Astrocyte (in vitro differentiated cells and primary cell): Measurements from ENCODE around the gene BCR. TPM values are rescaled to one million over a fixed set of nuclear protein-coding genes. Genes with fewer than 3 reads are reported as not detected.
A peak's percentile ranks its signal among the peaks of the same experiment; 100 is the strongest.

Experiments used
- DNase-seq: peaks from one replicate; pipeline ENCODE4 v3.0.0-alpha.2; 2010; ENCODE audit warnings: low read depth
- FAIRE-seq: peaks from 2 replicates; lab custom pipeline; 2011; peaks lifted over from hg19 to GRCh38; lab: Jason Lieb, UNC
- H2AFZ ChIP-seq: 2 replicates; pipeline ENCODE4 v1.6.0; 2012; ENCODE audit warnings: low read depth, low read length, inconsistent platforms
- H3K27ac ChIP-seq: 2 replicates; pipeline ENCODE4 v1.5.1; 2011; ENCODE audit warnings: low read depth, low read length, inconsistent platforms
- H3K27me3 ChIP-seq: 2 replicates; pipeline ENCODE4 v1.6.0; 2011; ENCODE audit warnings: low read length, inconsistent platforms; ENCODE audit not compliant: insufficient read depth
- H3K36me3 ChIP-seq: 2 replicates; pipeline ENCODE4 v1.5.1; 2011; ENCODE audit warnings: low read length, inconsistent platforms; ENCODE audit not compliant: insufficient read depth
- H3K4me1 ChIP-seq: 2 replicates; pipeline ENCODE4 v1.5.1; 2011; ENCODE audit warnings: low read length, inconsistent platforms; ENCODE audit not compliant: insufficient read depth
- H3K4me2 ChIP-seq: 2 replicates; pipeline ENCODE4 v1.6.0; 2012; ENCODE audit warnings: low read length, inconsistent platforms
- H3K4me3 ChIP-seq: 2 replicates; pipeline ENCODE4 v1.5.1; 2011; ENCODE audit warnings: low read depth, mild to moderate bottlenecking, low read length, inconsistent platforms; ENCODE audit not compliant: insufficient read depth
- H3K79me2 ChIP-seq: 2 replicates; pipeline ENCODE4 v1.6.0; 2012; ENCODE audit warnings: mild to moderate bottlenecking, low read length, inconsistent platforms; ENCODE audit not compliant: insufficient read depth
- H3K9ac ChIP-seq: 2 replicates; pipeline ENCODE4 v1.6.0; 2012; ENCODE audit warnings: mild to moderate bottlenecking, low read length, inconsistent platforms
- H3K9me3 ChIP-seq: 2 replicates; pipeline ENCODE4 v1.5.1; 2012; ENCODE audit warnings: low read depth, mild to moderate bottlenecking, low read length, inconsistent platforms; ENCODE audit not compliant: insufficient read depth
- H4K20me1 ChIP-seq: 2 replicates; pipeline ENCODE4 v1.6.0; 2012; ENCODE audit warnings: low read length, inconsistent platforms; ENCODE audit not compliant: insufficient read depth
- H3K27ac Mint-ChIP-seq: one replicate; pipeline ENCODE4 v1.8.0; 2021; ENCODE audit warnings: mild to moderate bottlenecking, mixed read lengths; ENCODE audit not compliant: unreplicated experiment
- H3K27me3 Mint-ChIP-seq: one replicate; pipeline ENCODE4 v1.8.0; 2021; ENCODE audit warnings: low read depth, mixed read lengths; ENCODE audit not compliant: unreplicated experiment
- H3K36me3 Mint-ChIP-seq: one replicate; pipeline ENCODE4 v1.8.0; 2021; ENCODE audit warnings: low read depth, mixed read lengths; ENCODE audit not compliant: unreplicated experiment
- H3K4me1 Mint-ChIP-seq: one replicate; pipeline ENCODE4 v1.8.0; 2021; ENCODE audit warnings: low read depth, mixed read lengths; ENCODE audit not compliant: unreplicated experiment
- H3K4me3 Mint-ChIP-seq: one replicate; pipeline ENCODE4 v1.8.0; 2021; ENCODE audit warnings: mild to moderate bottlenecking, moderate library complexity, mixed read lengths; ENCODE audit not compliant: unreplicated experiment
- H3K9me3 Mint-ChIP-seq: one replicate; pipeline ENCODE4 v1.8.0; 2021; ENCODE audit warnings: mild to moderate bottlenecking, mixed read lengths; ENCODE audit not compliant: unreplicated experiment
- EZH2 ChIP-seq: IDR thresholded peaks from 2 replicates; pipeline ENCODE4 v1.6.1; 2012; ENCODE audit warnings: mild to moderate bottlenecking, low read length, inconsistent platforms; ENCODE audit not compliant: insufficient read depth
- total RNA-seq: library from RNA; stranded (reverse); gene quantifications from 2 replicates; pipeline ENCODE4 v1.2.1, GENCODE V29; 2021
- TF ChIP-seq, protein P1 (sequence below): IDR thresholded peaks from 2 replicates; pipeline ENCODE4 v1.5.1; 2011; ENCODE audit warnings: low read depth, mild to moderate bottlenecking, inconsistent platforms, low read length, moderate library complexity; ENCODE audit not compliant: insufficient read depth

Gene BCR
- total RNA-seq, 1 donor from 2014 or later, result 48.9 TPM

- Histone ChIP-seq H4K20me1 (peaks cover 100% of the 10 kb centered on the region), H3K27me3 (no peaks in the 10 kb centered on the region), H3K4me2 (no peak overlapping the region), H3K9ac (no peak overlapping the region), H3K27ac (no peak overlapping the region), H3K9me3 (no peaks in the 10 kb centered on the region), H3K36me3 (peaks cover under 1% of the 10 kb centered on the region), H3K4me3 (no peak overlapping the region), H3K4me1 (peaks cover 46% of the 10 kb centered on the region), H3K79me2 (peaks cover 98% of the 10 kb centered on the region), H2AFZ (no peak overlapping the region)
- no peak overlapping the region for H3K27ac Mint-ChIP-seq
- H3K4me1 Mint-ChIP-seq, result peaks cover 46% of the 10 kb centered on the region
- no peaks in the 10 kb centered on the region for H3K27me3 Mint-ChIP-seq
- H3K4me3 Mint-ChIP-seq, result no peak overlapping the region
- TF ChIP-seq EZH2, result no peak
- TF ChIP-seq, protein P1, sequence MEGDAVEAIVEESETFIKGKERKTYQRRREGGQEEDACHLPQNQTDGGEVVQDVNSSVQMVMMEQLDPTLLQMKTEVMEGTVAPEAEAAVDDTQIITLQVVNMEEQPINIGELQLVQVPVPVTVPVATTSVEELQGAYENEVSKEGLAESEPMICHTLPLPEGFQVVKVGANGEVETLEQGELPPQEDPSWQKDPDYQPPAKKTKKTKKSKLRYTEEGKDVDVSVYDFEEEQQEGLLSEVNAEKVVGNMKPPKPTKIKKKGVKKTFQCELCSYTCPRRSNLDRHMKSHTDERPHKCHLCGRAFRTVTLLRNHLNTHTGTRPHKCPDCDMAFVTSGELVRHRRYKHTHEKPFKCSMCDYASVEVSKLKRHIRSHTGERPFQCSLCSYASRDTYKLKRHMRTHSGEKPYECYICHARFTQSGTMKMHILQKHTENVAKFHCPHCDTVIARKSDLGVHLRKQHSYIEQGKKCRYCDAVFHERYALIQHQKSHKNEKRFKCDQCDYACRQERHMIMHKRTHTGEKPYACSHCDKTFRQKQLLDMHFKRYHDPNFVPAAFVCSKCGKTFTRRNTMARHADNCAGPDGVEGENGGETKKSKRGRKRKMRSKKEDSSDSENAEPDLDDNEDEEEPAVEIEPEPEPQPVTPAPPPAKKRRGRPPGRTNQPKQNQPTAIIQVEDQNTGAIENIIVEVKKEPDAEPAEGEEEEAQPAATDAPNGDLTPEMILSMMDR, result no peak
- no peaks in the 10 kb centered on the region for H3K9me3 Mint-ChIP-seq
- FAIRE-seq (no peak), DNase-seq (no peak)
- H3K36me3 Mint-ChIP-seq, result no peaks in the 10 kb centered on the region
These were observed 37.1 kb downstream of the BCR start for GRCh38 chr22:23217171-23218052.

DNA sequence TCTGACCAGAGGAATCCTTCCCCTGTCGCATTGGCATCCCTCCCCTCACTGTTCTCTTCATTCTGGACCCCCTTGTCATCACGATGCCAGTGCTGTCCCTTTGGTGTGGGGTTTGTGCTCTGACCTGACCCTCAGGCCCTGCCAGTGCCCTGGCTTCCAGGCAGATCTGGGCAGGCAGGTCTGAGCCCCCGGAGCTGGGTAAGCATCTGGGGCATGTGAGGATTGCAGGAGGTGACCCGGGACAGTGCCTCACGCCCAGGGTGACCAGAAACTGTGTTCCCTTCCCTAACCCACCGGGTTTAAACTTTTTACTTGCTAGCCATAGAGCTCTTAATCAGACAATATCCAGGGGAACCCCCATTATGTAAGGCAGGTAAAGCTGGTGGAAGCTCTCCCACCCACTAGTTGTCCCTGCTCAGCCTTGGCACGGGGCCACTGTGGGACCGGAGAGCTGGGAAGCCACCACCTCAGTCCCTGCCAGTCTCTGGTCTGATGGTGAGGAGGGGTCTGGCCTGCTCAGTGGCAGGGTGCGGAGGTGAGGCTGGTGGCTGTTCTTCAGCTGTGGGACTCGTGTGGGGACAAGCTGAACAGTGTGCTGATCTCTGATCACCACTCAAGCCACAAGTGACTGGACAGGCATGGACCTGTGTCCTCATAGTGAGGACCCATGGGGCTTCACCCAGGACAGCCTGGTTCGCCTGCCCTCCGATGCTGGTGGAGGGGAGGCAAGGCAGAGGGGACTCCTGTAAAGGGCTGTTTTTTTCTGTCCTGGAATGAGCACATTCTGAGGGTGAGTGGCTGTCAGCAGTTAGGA lies 38.0 kb downstream of the BCR start:
- no peaks in the 10 kb centered on the region for H3K9me3 ChIP-seq
- FAIRE-seq, result no peak
- peaks cover 46% of the 10 kb centered on the region for H3K4me1 Mint-ChIP-seq
- H3K36me3 ChIP-seq, result no peaks in the 10 kb centered on the region
- H3K4me3 ChIP-seq, result no peak overlapping the region
- TF ChIP-seq EZH2, result no peak
- TF ChIP-seq, protein P1, result no peak
- no peak overlapping the region for H3K4me3 Mint-ChIP-seq
- H3K27ac Mint-ChIP-seq, result peak overlapping the region; percentile 80
- peaks cover 98% of the 10 kb centered on the region for H3K79me2 ChIP-seq
- H4K20me1 ChIP-seq, result peaks cover 100% of the 10 kb centered on the region
- H3K27ac ChIP-seq, result no peak overlapping the region
- no peaks in the 10 kb centered on the region for H3K27me3 Mint-ChIP-seq
- no peak overlapping the region for H2AFZ ChIP-seq
- peaks cover 46% of the 10 kb centered on the region for H3K4me1 ChIP-seq
- H3K27me3 ChIP-seq, result no peaks in the 10 kb centered on the region
- H3K36me3 Mint-ChIP-seq, result no peaks in the 10 kb centered on the region
- peak overlapping the region; percentile 59 for H3K4me2 ChIP-seq
- H3K9ac ChIP-seq, result no peak overlapping the region
- H3K9me3 Mint-ChIP-seq, result no peaks in the 10 kb centered on the region
- DNase-seq, result no peak
